GM19468 (cell line): ENCODE data around the gene CAAP1.
"Not testable (repeated sequence)": the region's sequence is repeated elsewhere in the genome, so short reads cannot be mapped to it uniquely, and the experiment has no call there.

Source experiments
- ATAC-seq: cut with Tn5 transposase; IDR thresholded peaks from one replicate; pipeline ENCODE4 v1.9.1; 2021; ENCODE audit warnings: mild to moderate bottlenecking, moderate library complexity, moderate number of reproducible peaks; ENCODE audit not compliant: unreplicated experiment; ENCODE audit errors: extremely low read depth

CAAP1 gene

GRCh38 chr9:26856413-26857032 is 36.1 kb downstream of the CAAP1 start:
- ATAC-seq, result peak; percentile 67

DNA sequence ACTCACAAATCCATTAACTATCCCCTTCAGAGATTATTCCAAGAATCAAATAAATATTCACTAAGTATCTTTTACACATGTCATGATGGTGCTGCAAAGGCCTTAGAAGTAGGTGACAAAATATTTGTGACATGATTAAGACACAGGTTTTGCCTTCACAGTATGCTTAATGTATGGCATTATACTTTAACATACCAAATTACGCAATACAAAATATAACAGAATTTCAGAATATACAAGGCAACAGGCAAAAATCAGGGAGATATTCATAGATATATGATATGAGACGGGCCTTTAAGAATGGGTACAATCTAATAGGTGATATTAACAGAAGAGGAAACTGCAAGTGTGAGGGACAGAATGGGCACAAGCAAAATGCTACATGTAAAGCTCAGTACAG is 41.6 kb downstream of the CAAP1 start:
- ATAC-seq, result no peak

GRCh38 chr9:26833792-26834191 is 58.8 kb downstream of the CAAP1 start:
- no peak for ATAC-seq

DNA sequence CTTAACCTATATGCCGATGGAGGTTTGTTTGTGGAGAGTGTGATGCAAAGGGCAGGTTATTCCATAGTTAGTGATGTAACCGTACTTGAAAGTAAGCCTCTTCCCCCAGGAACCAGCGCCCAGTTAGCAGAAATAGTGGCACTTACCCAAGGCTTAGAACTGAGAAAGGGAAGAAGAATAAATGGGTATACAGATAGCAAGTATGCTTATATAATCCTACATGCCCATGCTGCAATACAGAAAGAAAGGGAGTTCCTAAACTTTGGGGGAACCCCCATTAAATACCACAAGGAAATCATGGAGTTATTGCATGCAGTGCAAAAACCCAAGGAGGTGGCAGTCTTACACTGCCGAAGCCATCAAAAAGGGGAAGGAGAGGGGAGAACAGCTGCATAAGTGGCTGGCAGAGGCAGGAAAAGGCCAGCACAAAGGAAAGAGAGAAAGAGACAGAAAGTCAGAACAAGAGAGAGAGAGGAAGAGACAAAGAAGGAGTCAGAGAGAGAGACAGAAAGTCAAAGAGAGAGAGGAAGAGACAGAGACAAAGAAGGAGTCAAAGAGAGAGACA is 64.1 kb downstream of the CAAP1 start:
- not testable (repeated sequence) for ATAC-seq

DNA sequence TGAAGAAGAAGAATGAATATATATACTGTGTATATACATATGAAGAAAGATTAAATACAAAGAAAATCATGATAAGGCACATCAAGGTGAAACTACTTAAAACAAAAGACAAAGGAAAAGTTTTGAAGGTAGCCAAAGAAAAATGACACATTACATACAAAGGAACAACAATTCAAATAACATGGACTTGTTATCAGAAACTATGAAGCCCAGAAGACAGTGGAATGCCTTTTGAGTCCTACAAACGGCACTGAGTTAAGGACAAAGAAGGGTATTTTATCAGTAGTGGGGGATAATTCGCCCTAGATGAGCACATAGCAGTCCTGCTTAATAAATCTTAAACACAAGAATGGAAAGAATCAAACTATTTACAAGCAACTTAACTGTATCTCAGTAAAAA is 77.8 kb downstream of the CAAP1 start:
- no peak for ATAC-seq

DNA sequence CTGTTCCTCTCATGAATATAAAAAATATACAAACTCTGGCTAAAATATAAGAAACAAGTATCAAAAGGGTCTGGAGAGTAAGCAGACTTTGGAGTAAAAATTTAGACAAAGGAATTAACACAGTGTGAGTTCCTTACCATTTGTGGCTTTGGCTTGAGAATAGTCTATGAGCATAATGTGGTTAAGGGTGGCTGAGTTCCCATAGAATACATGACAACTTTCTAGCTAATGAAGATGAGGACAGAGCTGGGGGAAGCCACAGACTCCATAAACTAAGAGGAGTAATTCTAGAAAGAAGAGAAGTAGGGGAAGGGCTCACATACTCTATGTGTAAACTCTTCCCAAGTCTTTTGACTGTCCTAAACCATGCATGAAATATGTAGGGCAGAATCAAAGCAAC is 79.4 kb downstream of the CAAP1 start:
- no peak for ATAC-seq

- ATAC-seq, result no peak
These were observed 80.4 kb downstream of the CAAP1 start for GRCh38 chr9:26812217-26812616.

DNA sequence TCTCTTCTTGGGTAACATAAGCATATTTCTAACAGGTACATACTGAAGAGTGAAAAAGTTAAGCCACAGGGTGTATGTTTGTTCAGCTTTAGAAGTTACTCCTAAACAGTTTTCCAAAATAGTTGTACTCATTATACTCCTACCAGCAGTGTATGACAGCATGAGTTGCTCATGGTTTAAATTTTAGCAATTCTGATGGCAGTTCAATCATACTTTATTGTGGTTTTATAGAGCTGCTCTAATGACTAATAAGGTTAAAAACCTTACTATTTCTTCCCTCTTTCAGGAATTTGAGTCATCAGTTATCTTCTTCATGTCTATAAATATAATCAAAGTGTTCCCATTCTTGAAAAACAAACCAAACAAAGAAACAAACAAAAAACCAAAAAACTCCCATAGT is 81.5 kb downstream of the CAAP1 start:
- no peak for ATAC-seq

GRCh38 chr9:26809795-26810194 is 82.8 kb downstream of the CAAP1 start:
- no peak for ATAC-seq

GRCh38 chr9:26807161-26807560 is 85.4 kb downstream of the CAAP1 start:
- ATAC-seq, result no peak

DNA sequence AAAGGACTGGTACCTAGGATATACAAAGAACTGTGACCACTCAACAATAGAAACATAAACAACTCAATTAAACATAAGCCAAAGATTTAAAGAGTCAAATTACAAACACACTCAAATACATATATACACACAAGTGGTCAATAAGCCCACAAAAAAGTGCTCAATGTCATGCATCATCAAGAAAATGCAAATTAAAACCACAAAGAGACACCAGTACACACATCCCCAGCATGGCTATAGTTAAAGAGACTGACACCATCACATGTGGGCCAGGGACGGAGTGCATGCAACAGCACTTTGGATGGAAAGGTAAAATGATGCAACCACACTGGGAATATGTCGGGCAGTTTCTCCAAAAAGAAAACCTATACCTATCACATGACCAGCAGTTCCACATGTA is 89.7 kb downstream of the CAAP1 start:
- no peak for ATAC-seq

DNA sequence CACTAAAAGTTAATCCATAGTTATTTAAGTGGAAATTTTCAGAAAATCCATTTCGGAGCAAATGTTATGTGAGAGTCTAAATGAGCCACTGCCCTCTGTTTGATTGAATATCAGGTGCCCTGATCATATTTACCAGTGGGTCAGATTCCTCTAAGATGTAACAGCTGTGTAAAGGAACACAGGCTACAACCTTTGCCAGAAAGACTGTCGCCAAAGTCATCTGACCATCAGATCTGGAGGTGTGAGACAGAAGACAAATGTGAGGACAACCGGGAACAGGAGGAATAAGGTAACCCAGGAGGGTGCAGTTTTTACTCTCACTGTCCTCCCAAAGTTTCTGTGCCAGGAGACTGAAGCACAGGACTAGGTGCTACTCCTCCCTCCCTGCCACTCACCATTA is 90.8 kb downstream of the CAAP1 start:
- ATAC-seq, result no peak

- no peak for ATAC-seq
These were observed 92.3 kb downstream of the CAAP1 start for GRCh38 chr9:26800322-26800721.

DNA sequence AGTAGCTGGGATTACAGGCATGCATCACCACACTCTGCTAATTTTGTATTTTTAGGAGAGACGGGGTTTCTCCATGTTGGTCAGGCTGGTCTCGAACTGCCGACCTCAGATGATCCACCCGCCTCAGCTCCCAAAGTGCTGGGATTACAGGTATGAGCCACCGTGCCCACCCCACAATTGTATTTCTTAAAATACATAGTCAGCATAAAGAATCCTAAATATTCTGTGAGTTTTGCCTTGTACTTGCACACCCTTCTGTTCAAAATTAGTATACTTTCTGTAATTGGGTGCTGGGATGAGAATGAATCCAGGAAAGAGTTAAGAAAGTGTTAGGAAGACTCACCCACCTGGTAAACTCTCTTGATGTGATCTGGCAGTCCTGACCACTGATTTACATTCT is 101.3 kb downstream of the CAAP1 start:
- ATAC-seq, result no peak
